HCT116 (cell line): ENCODE measurements around the gene RAB8B.

Experiments
- ATF3 ChIP-seq: IDR thresholded peaks from 2 replicates; pipeline ENCODE4 v1.6.1; 2012
- EGR1 ChIP-seq: IDR thresholded peaks from 2 replicates; pipeline ENCODE4 v1.6.1; 2012; ENCODE audit warnings: low read depth
- EZH2 ChIP-seq: fragments of 200-600 bp; sonication (generic); IDR thresholded peaks from 2 replicates; pipeline ENCODE4 v1.6.1; 2017; ENCODE audit warnings: antibody characterized with exemption, mixed run types
- POLR2A ChIP-seq: IDR thresholded peaks from 2 replicates; pipeline ENCODE4 v1.7.0; 2011; ENCODE audit warnings: borderline replicate concordance; ENCODE audit not compliant: insufficient read depth, insufficient read length; ENCODE audit errors: extremely low read depth
- POLR2AphosphoS5 ChIP-seq: IDR thresholded peaks from 2 replicates; pipeline ENCODE4 v1.6.1; 2011; ENCODE audit warnings: mild to moderate bottlenecking, low read depth, low read length, moderate library complexity
- RAD21 ChIP-seq: IDR thresholded peaks from 2 replicates; pipeline ENCODE4 v1.6.1; 2012; ENCODE audit warnings: low read depth, mild to moderate bottlenecking
- REST ChIP-seq: IDR thresholded peaks from 2 replicates; pipeline ENCODE4 v1.6.1; 2012; ENCODE audit warnings: low read depth
- YY1 ChIP-seq: IDR thresholded peaks from 2 replicates; pipeline ENCODE4 v1.6.1; 2011; ENCODE audit warnings: low read length, low read depth, moderate library complexity, mild to moderate bottlenecking; ENCODE audit not compliant: insufficient replicate concordance; ENCODE audit errors: extremely low read depth
- TF ChIP-seq, protein P1 (sequence below), 3 experiments: fragments of 200-600 bp in 1 of 3; sonication (generic) in 1 of 3; IDR thresholded peaks in 2 of 3; conservative IDR thresholded peaks in 1 of 3; 2 replicates each; pipeline ENCODE4 v1.5.1; 2012 to 2017; ENCODE audit warnings: low read depth in 2 of 3, low read length in 2 of 3, antibody characterized with exemption in 1 of 3, borderline replicate concordance in 1 of 3, control low read depth in 1 of 3, mild to moderate bottlenecking in 1 of 3, mixed read lengths in 1 of 3, mixed run types in 1 of 3, moderate library complexity in 1 of 3; ENCODE audit not compliant: insufficient read depth in 1 of 3
- TF ChIP-seq, protein P2 (sequence below): IDR thresholded peaks from 2 replicates; pipeline ENCODE4 v1.6.1; 2011; ENCODE audit warnings: mild to moderate bottlenecking, low read length, moderate library complexity; ENCODE audit not compliant: insufficient replicate concordance; ENCODE audit errors: extremely low read depth

DNA sequence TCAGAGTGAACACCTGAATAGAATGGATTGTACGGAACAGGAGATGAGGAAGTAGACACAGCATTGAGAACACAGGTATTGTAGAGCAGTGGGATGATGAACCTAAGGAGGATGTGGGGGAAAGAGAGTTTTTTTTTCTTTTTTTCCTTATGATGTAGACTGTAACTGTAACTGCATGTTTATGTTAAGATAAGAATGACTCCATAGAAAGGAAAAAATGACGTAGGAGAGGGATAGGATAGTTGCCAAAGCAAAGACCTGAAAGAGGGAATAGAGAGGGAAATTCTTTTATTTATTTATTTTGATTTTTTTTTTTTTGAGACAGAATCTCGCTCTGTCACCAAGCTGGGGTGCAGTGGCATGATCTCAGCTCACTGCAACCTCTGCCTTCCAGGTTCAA lies 121.2 kb downstream of the RAB8B start:
- TF ChIP-seq, protein P1, sequence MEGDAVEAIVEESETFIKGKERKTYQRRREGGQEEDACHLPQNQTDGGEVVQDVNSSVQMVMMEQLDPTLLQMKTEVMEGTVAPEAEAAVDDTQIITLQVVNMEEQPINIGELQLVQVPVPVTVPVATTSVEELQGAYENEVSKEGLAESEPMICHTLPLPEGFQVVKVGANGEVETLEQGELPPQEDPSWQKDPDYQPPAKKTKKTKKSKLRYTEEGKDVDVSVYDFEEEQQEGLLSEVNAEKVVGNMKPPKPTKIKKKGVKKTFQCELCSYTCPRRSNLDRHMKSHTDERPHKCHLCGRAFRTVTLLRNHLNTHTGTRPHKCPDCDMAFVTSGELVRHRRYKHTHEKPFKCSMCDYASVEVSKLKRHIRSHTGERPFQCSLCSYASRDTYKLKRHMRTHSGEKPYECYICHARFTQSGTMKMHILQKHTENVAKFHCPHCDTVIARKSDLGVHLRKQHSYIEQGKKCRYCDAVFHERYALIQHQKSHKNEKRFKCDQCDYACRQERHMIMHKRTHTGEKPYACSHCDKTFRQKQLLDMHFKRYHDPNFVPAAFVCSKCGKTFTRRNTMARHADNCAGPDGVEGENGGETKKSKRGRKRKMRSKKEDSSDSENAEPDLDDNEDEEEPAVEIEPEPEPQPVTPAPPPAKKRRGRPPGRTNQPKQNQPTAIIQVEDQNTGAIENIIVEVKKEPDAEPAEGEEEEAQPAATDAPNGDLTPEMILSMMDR (IDR thresholded peaks at IDR 0.05 in 2 of 3, conservative IDR thresholded peaks at IDR 0.05 in 1 of 3; ENCODE audit: borderline replicate concordance in 1 of 3, insufficient read depth in 1 of 3, low read depth in 2 of 3, low read length in 2 of 3), result no peak
- TF ChIP-seq POLR2A, result no peak
- TF ChIP-seq, protein P2, sequence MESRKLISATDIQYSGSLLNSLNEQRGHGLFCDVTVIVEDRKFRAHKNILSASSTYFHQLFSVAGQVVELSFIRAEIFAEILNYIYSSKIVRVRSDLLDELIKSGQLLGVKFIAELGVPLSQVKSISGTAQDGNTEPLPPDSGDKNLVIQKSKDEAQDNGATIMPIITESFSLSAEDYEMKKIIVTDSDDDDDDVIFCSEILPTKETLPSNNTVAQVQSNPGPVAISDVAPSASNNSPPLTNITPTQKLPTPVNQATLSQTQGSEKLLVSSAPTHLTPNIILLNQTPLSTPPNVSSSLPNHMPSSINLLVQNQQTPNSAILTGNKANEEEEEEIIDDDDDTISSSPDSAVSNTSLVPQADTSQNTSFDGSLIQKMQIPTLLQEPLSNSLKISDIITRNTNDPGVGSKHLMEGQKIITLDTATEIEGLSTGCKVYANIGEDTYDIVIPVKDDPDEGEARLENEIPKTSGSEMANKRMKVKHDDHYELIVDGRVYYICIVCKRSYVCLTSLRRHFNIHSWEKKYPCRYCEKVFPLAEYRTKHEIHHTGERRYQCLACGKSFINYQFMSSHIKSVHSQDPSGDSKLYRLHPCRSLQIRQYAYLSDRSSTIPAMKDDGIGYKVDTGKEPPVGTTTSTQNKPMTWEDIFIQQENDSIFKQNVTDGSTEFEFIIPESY, result no peak
- no peak for TF ChIP-seq POLR2AphosphoS5
- no peak for TF ChIP-seq YY1
- no peak for TF ChIP-seq ATF3
- TF ChIP-seq RAD21, result no peak
- no peak for TF ChIP-seq EZH2
- TF ChIP-seq REST, result no peak
- TF ChIP-seq EGR1, result no peak
